HepG2 (cell line): ENCODE results near the gene TBC1D5. TPM values are rescaled to one million over a fixed set of nuclear protein-coding genes. Genes with fewer than 3 reads are reported as not detected.

Experiments
- AKAP8 ChIP-seq: sonication (generic); formaldehyde crosslinking; IDR thresholded peaks from 2 replicates; pipeline ENCODE4 v1.5.1; 2020; ENCODE audit warnings: mild to moderate bottlenecking, missing genetic modification reagents
- CBX5 ChIP-seq: sonication (generic); formaldehyde crosslinking; IDR thresholded peaks from 2 replicates; pipeline ENCODE4 v1.4.0; 2020; ENCODE audit warnings: missing genetic modification reagents, borderline replicate concordance
- GABPB1 ChIP-seq: IDR thresholded peaks from 2 replicates; pipeline ENCODE4 v1.6.1; 2016; ENCODE audit warnings: mild to moderate bottlenecking, missing genetic modification reagents, moderate library complexity, missing compliant biosample characterization
- IRX3 ChIP-seq: sonication (generic); formaldehyde crosslinking; IDR thresholded peaks from 2 replicates; pipeline ENCODE4 v1.8.1; 2023; ENCODE audit warnings: mild to moderate bottlenecking, low read depth, missing genetic modification reagents, borderline replicate concordance
- MED13 ChIP-seq: sonication (generic); formaldehyde crosslinking; IDR thresholded peaks from 2 replicates; pipeline ENCODE4 v1.5.0; 2020; ENCODE audit warnings: missing genetic modification reagents
- NFIB ChIP-seq: sonication (generic); formaldehyde crosslinking; IDR thresholded peaks from 2 replicates; pipeline ENCODE4 v1.9.0; 2021; ENCODE audit warnings: missing genetic modification reagents, mild to moderate bottlenecking, borderline replicate concordance
- PHF8 ChIP-seq: sonication (generic); formaldehyde crosslinking; IDR thresholded peaks from 2 replicates; pipeline ENCODE4 v1.5.0; 2020; ENCODE audit warnings: missing genetic modification reagents
- POGK ChIP-seq: sonication (generic); formaldehyde crosslinking; conservative IDR thresholded peaks from 2 replicates; pipeline ENCODE4 v1.8.0; 2022; ENCODE audit warnings: mild to moderate bottlenecking, moderate library complexity, missing genetic modification reagents
- RNF2 ChIP-seq: fragments of 450-650 bp; conservative IDR thresholded peaks from 2 replicates; pipeline ENCODE4 v1.6.1; 2016; ENCODE audit warnings: low read depth
- SETDB1 ChIP-seq: sonication (generic); formaldehyde crosslinking; IDR thresholded peaks from 2 replicates; pipeline ENCODE4 v1.5.1; 2020; ENCODE audit warnings: missing genetic modification reagents, mild to moderate bottlenecking, borderline replicate concordance
- TBX3 ChIP-seq: fragments of 450-650 bp; IDR thresholded peaks from 2 replicates; pipeline ENCODE4 v1.6.1; 2017; ENCODE audit warnings: antibody characterized with exemption, mild to moderate bottlenecking, inconsistent platforms, borderline replicate concordance
- TGIF2 ChIP-seq: IDR thresholded peaks from 2 replicates; pipeline ENCODE4 v1.6.1; 2016; ENCODE audit warnings: control low read depth, missing compliant biosample characterization
- ZBTB37 ChIP-seq: sonication (generic); formaldehyde crosslinking; IDR thresholded peaks from 2 replicates; pipeline ENCODE4 v1.4.0; 2020; ENCODE audit warnings: mild to moderate bottlenecking, missing genetic modification reagents
- ZBTB39 ChIP-seq: sonication (generic); formaldehyde crosslinking; IDR thresholded peaks from 2 replicates; pipeline ENCODE4 v1.5.0; 2020; ENCODE audit warnings: missing genetic modification reagents
- ZBTB7B ChIP-seq: sonication (generic); formaldehyde crosslinking; IDR thresholded peaks from 2 replicates; pipeline ENCODE4 v1.4.0; 2020; ENCODE audit warnings: missing genetic modification reagents
- ZFP41 ChIP-seq: sonication (generic); formaldehyde crosslinking; IDR thresholded peaks from 2 replicates; pipeline ENCODE4 v1.4.0; 2020; ENCODE audit warnings: mild to moderate bottlenecking, missing genetic modification reagents, borderline replicate concordance
- ZNF124 ChIP-seq: sonication (generic); formaldehyde crosslinking; IDR thresholded peaks from 2 replicates; pipeline ENCODE4 v1.4.0; 2020; ENCODE audit warnings: missing genetic modification reagents
- ZNF180 ChIP-seq: sonication (generic); formaldehyde crosslinking; IDR thresholded peaks from 2 replicates; pipeline ENCODE4 v1.4.0; 2020; ENCODE audit warnings: low read depth, missing genetic modification reagents, borderline replicate concordance
- ZNF501 ChIP-seq: sonication (generic); formaldehyde crosslinking; IDR thresholded peaks from 2 replicates; pipeline ENCODE4 v1.5.1; 2020; ENCODE audit warnings: mild to moderate bottlenecking, moderate library complexity, missing genetic modification reagents
- ZNF672 ChIP-seq: sonication (generic); formaldehyde crosslinking; IDR thresholded peaks from 2 replicates; pipeline ENCODE4 v1.8.1; 2022; ENCODE audit warnings: missing genetic modification reagents
- ZNF724P ChIP-seq: sonication (generic); formaldehyde crosslinking; IDR thresholded peaks from 2 replicates; pipeline ENCODE4 v1.8.0; 2022; ENCODE audit warnings: missing genetic modification reagents, borderline replicate concordance
- ZNF770 ChIP-seq: sonication (generic); formaldehyde crosslinking; IDR thresholded peaks from 2 replicates; pipeline ENCODE4 v1.5.0; 2020; ENCODE audit warnings: mild to moderate bottlenecking, missing genetic modification reagents
- ZNF777 ChIP-seq: sonication (generic); formaldehyde crosslinking; IDR thresholded peaks from 2 replicates; pipeline ENCODE4 v1.4.0; 2020; ENCODE audit warnings: missing genetic modification reagents
- polyA plus RNA-seq, 8 experiments: library from polyadenylated mRNA; depleted of rRNA in 3 of 8; stranded (reverse) in 7 of 8; unstranded in 1 of 8; fragments of >200 nt; fragmentation: Illumina TruSeq in 4 of 8; extraction: Trizol in 4 of 8; gene quantifications; 2 replicates each; pipeline versions ENCODE4 v1.2.1 to v1.2.3, GENCODE V29; 2011 to 2016; ENCODE audit warnings: low read depth in 4 of 8, missing spikeins in 1 of 8, mixed read lengths in 1 of 8; ENCODE audit not compliant: insufficient read depth in 1 of 8
- total RNA-seq, 5 experiments: library from RNA; depleted of rRNA; stranded (reverse); fragments of >200 nt; fragmentation: Illumina TruSeq; extraction: Trizol; gene quantifications; 2 replicates each; pipeline ENCODE4 v1.2.3, GENCODE V29; 2016; ENCODE audit warnings: low read depth in 1 of 5

Gene TBC1D5
- total and polyA plus RNA-seq, 2 of the 13 experiments (the other 11 are each of a cell fraction or from before 2014, with no cell fraction given), result 19.2 to 33.3 TPM

- TF ChIP-seq CBX5 (CRISPR knock-in tag), result 0 out of 2 replicates have a peak, but pooled peaks have one; percentile 26
- TF ChIP-seq RNF2, result peak; percentile 76
- peak; percentile 15; the same call in 1 of the 2 replicates for TF ChIP-seq ZNF124 (CRISPR knock-in tag)
- no peak for TF ChIP-seq ZNF180 (CRISPR knock-in tag)
- TF ChIP-seq SETDB1 (CRISPR knock-in tag), result no peak
- TF ChIP-seq ZFP41 (CRISPR knock-in tag), result no peak
- no peak for TF ChIP-seq TGIF2 (CRISPR knock-in tag)
- TF ChIP-seq ZNF724P (CRISPR knock-in tag), result 0 out of 2 replicates have a peak, but pooled peaks have one; percentile 70
- TF ChIP-seq POGK (CRISPR knock-in tag), result peak; percentile 64
- no peak for TF ChIP-seq ZBTB37 (CRISPR knock-in tag)
- no peak for TF ChIP-seq IRX3
- 0 out of 2 replicates have a peak, but pooled peaks have one; percentile 69 for TF ChIP-seq MED13
- peak; percentile 86 for TF ChIP-seq ZNF501 (CRISPR knock-in tag)
- no peak for TF ChIP-seq ZBTB39
- TF ChIP-seq PHF8 (CRISPR knock-in tag), result peak; percentile 81
- TF ChIP-seq ZNF672 (CRISPR knock-in tag), result no peak
- no peak for TF ChIP-seq NFIB
- peak; percentile 74 for TF ChIP-seq TBX3
- no peak for TF ChIP-seq AKAP8
- TF ChIP-seq ZNF770 (CRISPR knock-in tag), result peak; percentile 60
- no peak; the same call in 1 of the 2 replicates for TF ChIP-seq ZBTB7B (CRISPR knock-in tag)
- peak; percentile 74; the same call in 1 of the 2 replicates for TF ChIP-seq ZNF777 (CRISPR knock-in tag)
- TF ChIP-seq GABPB1 (CRISPR knock-in tag), result peak; percentile 62; the same call in 1 of the 2 replicates
Measured at GRCh38 chr3:17742102-17742879, at the start of gene TBC1D5 (continued).
